A549 (cell line): ENCODE data around the gene ATP11A.
"Not testable (repeated sequence)": the region's sequence is repeated elsewhere in the genome, so short reads cannot be mapped to it uniquely, and the experiment has no call there.

Experiments used
- POLR2A ChIP-seq: IDR thresholded peaks from 2 replicates; pipeline ENCODE4 v1.6.1; 2012; ENCODE audit warnings: mild to moderate bottlenecking, low read length
- TP53 ChIP-seq: fragments of 250-450 bp; sonication (Bioruptor Pico); IDR thresholded peaks from 2 replicates; pipeline ENCODE4 v1.5.0; 2021; ENCODE audit warnings: mild to moderate bottlenecking, moderate library complexity
- TF ChIP-seq, protein P1 (sequence below): fragments of >200 bp; sonication (Bioruptor Twin); formaldehyde crosslinking; IDR thresholded peaks from 3 replicates; pipeline ENCODE4 v1.5.1; 2016

DNA sequence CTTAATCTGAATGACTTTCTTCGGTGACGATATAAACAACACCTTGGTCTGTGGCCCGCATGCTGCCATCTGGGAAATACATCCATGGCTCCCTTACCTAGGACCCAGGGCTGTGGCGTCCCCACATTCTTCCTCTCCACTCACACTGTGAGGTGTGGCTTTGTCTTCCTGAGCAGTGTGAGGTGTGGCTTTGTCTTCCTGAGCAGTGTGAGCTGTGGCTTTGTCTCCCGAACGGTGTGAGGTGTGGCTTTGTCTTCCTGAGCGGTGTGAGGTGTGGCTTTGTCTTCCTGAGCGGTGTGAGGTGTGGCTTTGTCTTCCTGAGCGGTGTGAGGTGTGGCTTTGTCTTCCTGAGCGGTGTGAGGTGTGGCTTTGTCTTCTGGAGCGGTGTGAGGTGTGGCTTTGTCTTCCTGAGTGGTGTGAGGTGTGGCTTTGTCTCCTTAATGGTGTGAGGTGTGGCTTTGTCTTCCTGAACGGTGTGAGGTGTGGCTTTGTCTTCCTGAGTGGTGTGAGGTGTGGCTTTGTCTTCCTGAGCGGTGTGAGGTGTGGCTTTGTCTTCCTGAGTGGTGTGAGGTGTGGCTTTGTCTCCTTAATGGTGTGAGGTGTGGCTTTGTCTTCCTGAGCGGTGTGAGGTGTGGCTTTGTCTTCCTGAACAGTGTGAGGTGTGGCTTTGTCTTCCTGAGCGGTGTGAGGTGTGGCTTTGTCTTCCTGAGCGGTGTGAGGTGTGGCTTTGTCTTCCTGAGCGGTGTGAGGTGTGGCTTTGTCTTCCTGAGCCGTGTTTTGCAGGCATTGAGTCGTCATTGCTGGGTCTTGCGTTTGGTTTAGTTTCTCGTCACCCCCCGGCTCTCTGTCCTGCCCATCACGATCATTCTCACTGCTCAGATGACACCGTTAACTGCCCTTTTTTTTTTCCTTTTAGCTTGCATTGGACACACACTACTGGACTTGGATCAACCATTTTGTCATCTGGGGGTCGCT lies 183.1 kb downstream of the ATP11A start:
- not testable (repeated sequence) for TF ChIP-seq TP53 (CRISPR knock-in tag); POLR2A
- TF ChIP-seq, protein P1, sequence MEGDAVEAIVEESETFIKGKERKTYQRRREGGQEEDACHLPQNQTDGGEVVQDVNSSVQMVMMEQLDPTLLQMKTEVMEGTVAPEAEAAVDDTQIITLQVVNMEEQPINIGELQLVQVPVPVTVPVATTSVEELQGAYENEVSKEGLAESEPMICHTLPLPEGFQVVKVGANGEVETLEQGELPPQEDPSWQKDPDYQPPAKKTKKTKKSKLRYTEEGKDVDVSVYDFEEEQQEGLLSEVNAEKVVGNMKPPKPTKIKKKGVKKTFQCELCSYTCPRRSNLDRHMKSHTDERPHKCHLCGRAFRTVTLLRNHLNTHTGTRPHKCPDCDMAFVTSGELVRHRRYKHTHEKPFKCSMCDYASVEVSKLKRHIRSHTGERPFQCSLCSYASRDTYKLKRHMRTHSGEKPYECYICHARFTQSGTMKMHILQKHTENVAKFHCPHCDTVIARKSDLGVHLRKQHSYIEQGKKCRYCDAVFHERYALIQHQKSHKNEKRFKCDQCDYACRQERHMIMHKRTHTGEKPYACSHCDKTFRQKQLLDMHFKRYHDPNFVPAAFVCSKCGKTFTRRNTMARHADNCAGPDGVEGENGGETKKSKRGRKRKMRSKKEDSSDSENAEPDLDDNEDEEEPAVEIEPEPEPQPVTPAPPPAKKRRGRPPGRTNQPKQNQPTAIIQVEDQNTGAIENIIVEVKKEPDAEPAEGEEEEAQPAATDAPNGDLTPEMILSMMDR: not testable (repeated sequence)
